Thyroid gland (tissue), 4 donors: ENCODE measurements around the gene DLG2.

Experiments
- CTCF ChIP-seq, 6 experiments: fragments of 200-600 bp in 3 of 6; fragments of 450-650 bp in 3 of 6; sonication (generic) in 3 of 6; IDR thresholded peaks; one replicate each; pipeline ENCODE4 v1.5.1; 2016 to 2019; ENCODE audit warnings: antibody characterized with exemption in 6 of 6, mild to moderate bottlenecking in 2 of 6, inconsistent platforms in 1 of 6, moderate library complexity in 1 of 6
- POLR2A ChIP-seq, 2 donors: fragments of 450-650 bp; IDR thresholded peaks; one replicate each; pipeline ENCODE4 v1.6.1; 2017; ENCODE audit warnings: antibody characterized with exemption in 2 of 2, mild to moderate bottlenecking in 2 of 2, moderate library complexity in 1 of 2

- TF ChIP-seq CTCF (IDR thresholded peaks at IDR 0.05) (no peak), POLR2A (IDR thresholded peaks at IDR 0.05) (no peak)
Observed at GRCh38 chr11:85672105-85672902, 45.2 kb upstream of the DLG2 start.
